ENCODE data around the gene TNKS2. TPM values are rescaled to one million over a fixed set of nuclear protein-coding genes. Genes with fewer than 3 reads are reported as not detected.

TNKS2 gene
- total and polyA plus RNA-seq, 3 experiments from 2014 or later: 27.3 to 31.5 (median 29.2) TPM

GRCh38 chr10:91907914-91908336 lies 109.7 kb downstream of the TNKS2 start:
- no peaks in the 10 kb centered on the region for H3K36me3 ChIP-seq (ENCODE audit: insufficient read depth, low read length)
- H3K27me3 Mint-ChIP-seq: peaks cover 0 to 3% of the 10 kb centered on the region in 2 donors
- H3K4me1 ChIP-seq (ENCODE audit: insufficient read depth, low read length): peaks cover 19% of the 10 kb centered on the region
- H3K27ac Mint-ChIP-seq: peak overlapping the region; percentile 76 to 88 (median 85)
- ChIA-PET POLR2A (interaction anchor here (0.6 to 2.4 kb wide), 7 partner anchors 10 to 744 kb away, joined by 3 to 27 read pairs (median 6); partner anchors contain the start of genes BTAF1 and TNKS2), CTCF (interaction anchor here (1.0 to 2.8 kb wide), 10 partner anchors 9 to 610 kb away, joined by 3 to 34 read pairs (median 6); partner anchors contain the start of genes BTAF1 and TNKS2)
- H3K4me3 Mint-ChIP-seq: peak overlapping the region; percentile 85 to 93 (median 90)
- no peaks in the 10 kb centered on the region for H3K9me3 Mint-ChIP-seq
- H3K9me3 ChIP-seq (ENCODE audit: low read length): no peaks in the 10 kb centered on the region
- no peaks in the 10 kb centered on the region for H3K27me3 ChIP-seq (ENCODE audit: insufficient read depth, low read length, poor library complexity, severe bottlenecking)
- peak overlapping the region; percentile 70 for H3K27ac ChIP-seq (ENCODE audit: low read depth, low read length)
- H3K4me1 Mint-ChIP-seq: peaks cover 16 to 33% (median 32%) of the 10 kb centered on the region in 3 donors
- DNase-seq: no peak
- peaks cover 0 to 16% (median 3%) of the 10 kb centered on the region in 3 donors for H3K36me3 Mint-ChIP-seq
- H3K4me3 ChIP-seq (ENCODE audit: low read length): peak overlapping the region; percentile 93

DNA sequence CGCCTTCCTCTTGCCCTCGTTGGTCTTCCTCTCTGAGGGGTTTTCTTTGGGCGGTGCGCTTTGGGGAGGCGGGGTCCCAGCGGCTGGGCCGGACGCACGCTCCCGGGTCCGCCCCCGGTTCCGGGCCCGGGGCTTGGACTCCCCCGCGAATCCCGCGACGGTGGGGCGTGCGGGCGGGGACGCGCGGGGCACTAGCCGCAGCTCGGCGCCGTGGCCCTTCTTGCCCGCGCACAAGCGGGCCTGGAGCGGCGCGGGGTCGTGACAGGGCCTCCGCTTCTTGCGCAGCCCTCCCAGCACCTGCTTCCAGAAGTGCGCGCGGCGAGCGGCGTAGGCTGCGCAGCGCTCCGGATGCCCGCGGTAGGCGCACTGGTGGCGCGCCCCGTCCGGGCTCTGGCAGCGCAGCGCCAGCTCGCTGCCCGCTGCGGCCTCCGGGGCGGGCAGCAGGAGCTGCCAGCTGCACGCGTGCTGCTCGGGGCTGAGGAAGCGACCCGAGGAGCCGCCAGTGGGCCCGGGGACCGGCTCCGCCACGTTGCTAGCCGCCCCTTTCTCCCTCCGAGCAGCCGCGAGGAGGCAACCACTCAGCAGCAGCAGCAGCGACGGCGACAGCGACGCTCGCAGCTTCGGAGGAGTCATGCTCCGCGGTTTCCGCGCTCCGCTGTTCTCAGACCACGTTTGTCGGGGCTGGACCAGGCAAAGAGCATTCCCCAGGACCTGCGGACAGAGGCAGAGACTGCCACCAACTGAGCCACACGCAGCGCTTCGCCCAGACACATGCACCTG lies 110.3 kb downstream of the TNKS2 start:
- H3K27me3 ChIP-seq (ENCODE audit: insufficient read depth, low read length, poor library complexity, severe bottlenecking): no peaks in the 10 kb centered on the region
- POLR2A ChIA-PET: interaction anchor here (0.8 to 2.4 kb wide), 7 partner anchors 10 to 745 kb away, joined by 3 to 27 read pairs (median 6); partner anchors contain the start of genes BTAF1 and TNKS2
- peaks cover 19% of the 10 kb centered on the region for H3K4me1 ChIP-seq (ENCODE audit: insufficient read depth, low read length)
- DNase-seq: peak; percentile 45 to 77 (median 71)
- H3K9me3 ChIP-seq (ENCODE audit: low read length): no peaks in the 10 kb centered on the region
- peak overlapping the region; percentile 70 for H3K27ac ChIP-seq (ENCODE audit: low read depth, low read length)
- H3K9me3 Mint-ChIP-seq: no peaks in the 10 kb centered on the region
- H3K27me3 Mint-ChIP-seq: peaks cover 0 to 7% of the 10 kb centered on the region in 2 donors
- peak overlapping the region; percentile 81 to 95 (median 89) for H3K27ac Mint-ChIP-seq
- peak overlapping the region; percentile 88 to 97 (median 93) for H3K4me3 Mint-ChIP-seq
- CTCF ChIA-PET: interaction anchor here (0.7 to 2.8 kb wide), 15 partner anchors 10 to 611 kb away, joined by 3 to 34 read pairs (median 4); partner anchors contain the start of genes BTAF1 and TNKS2
- H3K36me3 Mint-ChIP-seq: peaks cover 0 to 16% (median 3%) of the 10 kb centered on the region in 3 donors
- H3K4me1 Mint-ChIP-seq: peaks cover 16 to 34% (median 32%) of the 10 kb centered on the region in 3 donors
- no peaks in the 10 kb centered on the region for H3K36me3 ChIP-seq (ENCODE audit: insufficient read depth, low read length)
- peak overlapping the region; percentile 93 for H3K4me3 ChIP-seq (ENCODE audit: low read length)

GRCh38 chr10:91909117-91909677 lies 111.0 kb downstream of the TNKS2 start, which contains the start of gene FGFBP3:
Gene FGFBP3, minus strand, starts transcription at chr10:91909486. Its CDS starts 517 bp downstream, at chr10:91908969.
- peak within 1 kb of the TSS; percentile 70 for H3K27ac ChIP-seq (ENCODE audit: low read depth, low read length)

DNA sequence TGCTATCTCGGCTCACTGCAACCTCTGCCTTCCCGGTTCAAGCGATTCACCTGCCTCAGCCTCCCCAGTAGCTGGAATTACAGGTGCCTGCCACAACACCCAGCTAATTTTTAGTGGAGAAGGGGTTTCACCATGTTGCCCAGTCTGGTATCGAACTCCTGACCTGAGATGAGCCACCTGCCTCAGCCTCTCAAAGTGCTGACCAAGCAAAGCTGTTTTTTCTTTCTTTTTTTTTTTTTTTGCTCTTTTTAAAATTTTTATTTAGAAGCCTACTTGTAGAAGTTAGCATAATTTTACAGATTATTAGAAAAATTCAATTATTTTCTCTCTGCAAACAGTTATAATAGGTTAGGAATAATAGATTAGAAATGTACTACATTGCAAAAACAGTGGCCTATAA lies 112.2 kb downstream of the TNKS2 start:
- H3K27me3 Mint-ChIP-seq: peaks cover 0 to 17% of the 10 kb centered on the region in 2 donors
- H3K4me1 ChIP-seq (ENCODE audit: insufficient read depth, low read length): peaks cover 19% of the 10 kb centered on the region
- H3K27me3 ChIP-seq (ENCODE audit: insufficient read depth, low read length, poor library complexity, severe bottlenecking): peaks cover 3% of the 10 kb centered on the region
- no peak overlapping the region for H3K4me3 ChIP-seq (ENCODE audit: low read length)
- no peak for DNase-seq
- H3K4me3 Mint-ChIP-seq: peak overlapping the region in 1 of 7 donors; percentile 72
- H3K27ac Mint-ChIP-seq: no peak overlapping the region
- H3K36me3 ChIP-seq (ENCODE audit: insufficient read depth, low read length): no peaks in the 10 kb centered on the region
- H3K9me3 ChIP-seq (ENCODE audit: low read length): no peaks in the 10 kb centered on the region
- no peak overlapping the region for H3K27ac ChIP-seq (ENCODE audit: low read depth, low read length)
- H3K36me3 Mint-ChIP-seq: peaks cover 0 to 14% (median 0%) of the 10 kb centered on the region in 3 donors
- ChIA-PET POLR2A (no interaction called here), CTCF (interaction anchor here (5.3 kb wide), 1 partner anchor 152 kb away, joined by 71 read pairs; no protein-coding TSS in a partner anchor)
- peaks cover 15 to 34% (median 32%) of the 10 kb centered on the region in 3 donors for H3K4me1 Mint-ChIP-seq
- no peaks in the 10 kb centered on the region for H3K9me3 Mint-ChIP-seq

More at GRCh38 chr10:91909117-91909677, 111.0 kb downstream of the TNKS2 start, which contains the start of gene FGFBP3:
- Mint-ChIP-seq H3K27ac (peak within 1 kb of the TSS; percentile 55 to 95 (median 88)), H3K36me3 (peaks cover 0 to 16% (median 3%) of the 10 kb centered on the region in 3 donors), H3K9me3 (no peaks in the 10 kb centered on the region), H3K4me3 (peak within 1 kb of the TSS; percentile 85 to 97 (median 92)), H3K4me1 (peaks cover 16 to 34% (median 32%) of the 10 kb centered on the region in 3 donors), H3K27me3 (peaks cover 0 to 12% of the 10 kb centered on the region in 2 donors)
- H3K9me3 ChIP-seq (ENCODE audit: low read length): no peaks in the 10 kb centered on the region
- ChIA-PET CTCF (interaction anchor here (0.7 to 2.8 kb wide), 11 partner anchors 10 to 495 kb away, joined by 3 to 34 read pairs (median 4); partner anchors contain the start of gene BTAF1), POLR2A (interaction anchor here (0.8 to 2.4 kb wide), 3 partner anchors 14 to 110 kb away, joined by 3 to 27 read pairs (median 16); partner anchors contain the start of genes BTAF1 and TNKS2)
- H3K27me3 ChIP-seq (ENCODE audit: insufficient read depth, low read length, poor library complexity, severe bottlenecking): no peaks in the 10 kb centered on the region
- peak within 1 kb of the TSS; percentile 93 for H3K4me3 ChIP-seq (ENCODE audit: low read length)
- peaks cover 19% of the 10 kb centered on the region for H3K4me1 ChIP-seq (ENCODE audit: insufficient read depth, low read length)
- H3K36me3 ChIP-seq (ENCODE audit: insufficient read depth, low read length): no peaks in the 10 kb centered on the region
- peak in 4 of 5 donors; percentile 6 to 49 (median 17) for DNase-seq

Other genes starting within 250 kb of the TNKS2 start
- gene PPP1R3C, start 165.4 kb upstream of the TNKS2 start, total RNA-seq: not detected
- not detected for gene PPP1R3C, start 165.4 kb upstream of the TNKS2 start, polyA plus RNA-seq
- 1 to 10 TPM; 3.1 to 3.6 TPM for gene FGFBP3, start 111.1 kb downstream of the TNKS2 start, total RNA-seq
- 3.4 TPM for gene FGFBP3, start 111.1 kb downstream of the TNKS2 start, polyA plus RNA-seq
- gene BTAF1, start 125.3 kb downstream of the TNKS2 start, total RNA-seq: 10 to 100 TPM; 48.5 to 51.0 TPM
- gene BTAF1, start 125.3 kb downstream of the TNKS2 start, polyA plus RNA-seq: 8.0 TPM